ENCODE results near the gene MESP1. TPM values are rescaled to one million over a fixed set of nuclear protein-coding genes. Genes with fewer than 3 reads are reported as not detected.
"Not testable (repeated sequence)": the region's sequence is repeated elsewhere in the genome, so short reads cannot be mapped to it uniquely, and the experiment has no call there.

The MESP1 gene, protein sequence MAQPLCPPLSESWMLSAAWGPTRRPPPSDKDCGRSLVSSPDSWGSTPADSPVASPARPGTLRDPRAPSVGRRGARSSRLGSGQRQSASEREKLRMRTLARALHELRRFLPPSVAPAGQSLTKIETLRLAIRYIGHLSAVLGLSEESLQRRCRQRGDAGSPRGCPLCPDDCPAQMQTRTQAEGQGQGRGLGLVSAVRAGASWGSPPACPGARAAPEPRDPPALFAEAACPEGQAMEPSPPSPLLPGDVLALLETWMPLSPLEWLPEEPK
- total RNA-seq, result 0.29 TPM

DNA sequence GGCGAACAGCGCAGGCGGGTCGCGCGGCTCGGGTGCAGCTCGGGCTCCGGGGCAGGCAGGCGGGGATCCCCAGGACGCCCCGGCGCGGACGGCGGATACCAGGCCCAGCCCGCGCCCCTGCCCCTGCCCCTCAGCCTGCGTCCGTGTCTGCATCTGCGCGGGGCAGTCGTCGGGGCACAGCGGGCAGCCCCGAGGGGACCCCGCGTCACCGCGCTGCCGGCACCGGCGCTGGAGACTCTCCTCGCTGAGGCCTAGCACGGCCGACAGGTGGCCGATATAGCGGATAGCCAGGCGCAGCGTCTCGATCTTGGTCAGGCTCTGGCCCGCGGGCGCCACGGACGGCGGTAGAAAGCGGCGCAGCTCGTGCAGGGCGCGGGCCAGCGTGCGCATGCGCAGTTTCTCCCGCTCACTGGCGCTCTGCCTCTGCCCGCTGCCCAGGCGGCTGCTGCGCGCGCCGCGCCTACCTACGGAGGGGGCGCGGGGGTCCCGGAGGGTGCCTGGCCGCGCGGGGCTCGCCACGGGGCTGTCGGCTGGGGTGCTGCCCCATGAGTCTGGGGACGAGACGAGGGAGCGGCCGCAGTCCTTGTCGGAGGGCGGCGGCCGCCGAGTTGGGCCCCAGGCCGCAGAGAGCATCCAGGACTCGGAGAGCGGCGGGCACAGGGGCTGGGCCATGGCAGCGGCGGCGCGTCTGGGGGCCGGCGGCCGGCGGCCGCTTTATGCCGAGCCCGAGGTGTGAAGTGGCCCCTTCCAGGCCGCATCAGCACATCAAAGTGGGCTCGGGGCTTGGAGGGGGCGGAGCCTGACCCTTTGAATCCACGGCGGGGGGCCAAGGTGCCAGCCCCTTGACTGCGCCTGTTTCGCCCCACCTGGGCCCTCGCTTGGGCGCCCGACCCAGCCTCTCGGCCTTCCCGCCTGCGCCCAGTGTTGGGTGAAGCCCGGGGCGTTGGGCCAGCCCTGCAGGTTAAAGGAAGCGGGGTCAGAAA lies at the start of gene MESP1:
Gene MESP1, minus strand, starts transcription at position 690 of the 983 bp plus-strand sequence. Its CDS starts 18 bp downstream, at position 672.
- DNase-seq (ENCODE audit: low spot score), result peak; percentile 94

GRCh38 chr15:89799918-89800498 lies 49.0 kb upstream of the MESP1 start:
- DNase-seq (ENCODE audit: low spot score), result no peak

GRCh38 chr15:89799011-89799911 lies 48.2 kb upstream of the MESP1 start:
- no peak for DNase-seq (ENCODE audit: low spot score)

GRCh38 chr15:89797678-89798201 lies 46.7 kb upstream of the MESP1 start:
- DNase-seq (ENCODE audit: low spot score), result no peak

- no peak for DNase-seq (ENCODE audit: low spot score)
These were observed 44.9 kb upstream of the MESP1 start for GRCh38 chr15:89795996-89796395.

- DNase-seq (ENCODE audit: low spot score), result no peak
These were observed 43.7 kb upstream of the MESP1 start for GRCh38 chr15:89794627-89795241.

GRCh38 chr15:89792106-89792805 lies 41.2 kb upstream of the MESP1 start:
- no peak for DNase-seq (ENCODE audit: low spot score)

GRCh38 chr15:89790661-89791060 lies 39.6 kb upstream of the MESP1 start:
- DNase-seq (ENCODE audit: low spot score), result no peak

- DNase-seq (ENCODE audit: low spot score), result no peak
These were observed 39.2 kb upstream of the MESP1 start for GRCh38 chr15:89790206-89790605.

- not testable (repeated sequence) for DNase-seq (ENCODE audit: low spot score)
These were observed 37.5 kb upstream of the MESP1 start for GRCh38 chr15:89788585-89788984.

GRCh38 chr15:89787944-89788343 lies 36.9 kb upstream of the MESP1 start:
- no peak for DNase-seq (ENCODE audit: low spot score)

GRCh38 chr15:89785774-89786140 lies 34.7 kb upstream of the MESP1 start:
- no peak for DNase-seq (ENCODE audit: low spot score)

- no peak for DNase-seq (ENCODE audit: low spot score)
These were observed 34.2 kb upstream of the MESP1 start for GRCh38 chr15:89785064-89785773.

DNA sequence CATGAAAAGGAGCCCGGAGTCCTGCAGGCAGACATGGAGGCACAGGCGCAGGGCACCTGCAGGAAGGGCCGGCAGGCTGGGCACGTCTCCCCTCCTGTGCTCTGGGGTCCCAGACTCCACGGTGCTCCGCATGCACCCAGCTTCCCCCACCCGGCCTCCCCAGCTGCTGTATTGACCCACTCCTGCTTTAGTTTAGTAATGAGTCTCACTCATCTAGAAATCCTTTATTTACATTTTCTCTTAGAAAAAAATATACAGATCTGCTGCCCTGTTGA lies 33.6 kb upstream of the MESP1 start:
- DNase-seq (ENCODE audit: low spot score), result no peak

- no peak for DNase-seq (ENCODE audit: low spot score)
These were observed 33.0 kb upstream of the MESP1 start for GRCh38 chr15:89783861-89784685.

DNA sequence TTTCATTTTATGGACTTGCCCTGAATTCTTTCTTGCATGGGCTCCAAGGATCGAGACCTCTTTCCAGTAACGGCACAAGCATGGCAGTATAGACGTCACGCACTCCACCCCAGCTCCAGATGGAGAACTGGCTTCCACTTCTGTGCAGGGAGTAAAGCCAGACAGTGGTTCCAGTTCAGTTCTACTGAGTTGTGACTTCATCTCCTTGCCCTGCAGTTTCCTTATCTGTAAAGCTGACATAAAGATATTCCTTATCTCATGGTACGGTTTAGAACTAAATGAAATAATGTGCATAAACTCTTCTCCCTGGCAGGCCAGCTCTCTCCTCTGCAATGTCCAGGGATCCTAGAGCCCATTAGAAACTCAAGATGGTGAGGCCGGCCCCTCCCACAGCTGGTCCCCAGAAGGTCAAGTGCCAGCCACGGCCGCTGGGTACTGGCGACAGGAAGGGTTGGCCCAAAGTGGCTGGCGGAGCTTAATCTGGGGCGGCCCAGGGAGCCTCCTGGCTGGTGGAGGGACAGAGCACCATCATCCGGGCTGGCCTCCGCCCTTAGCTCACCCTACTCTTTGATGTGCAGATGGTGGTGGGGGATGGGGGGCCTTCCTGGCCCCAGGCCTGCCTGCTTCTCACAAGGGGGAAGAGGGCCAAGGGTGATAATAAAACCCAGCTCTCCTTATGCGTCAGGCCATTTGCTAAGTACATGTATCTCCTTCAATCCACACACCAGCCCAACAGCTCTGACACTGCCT lies 32.2 kb upstream of the MESP1 start:
- DNase-seq (ENCODE audit: low spot score), result no peak

DNA sequence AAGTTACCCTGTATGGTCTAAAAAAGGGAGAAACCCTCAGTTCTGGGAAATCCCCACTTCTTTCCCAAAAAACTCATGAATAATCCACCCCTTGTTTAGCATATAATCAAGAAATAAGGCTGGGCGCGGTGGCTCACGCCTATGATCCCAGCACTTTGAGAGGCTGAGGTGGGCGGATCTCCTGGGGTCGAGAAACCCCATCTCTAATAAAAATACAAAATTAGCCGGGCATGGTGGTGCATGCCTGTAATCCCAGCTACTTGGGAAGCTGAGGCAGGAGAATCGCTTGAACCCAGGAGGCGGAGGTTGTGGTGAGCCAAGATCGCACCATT lies 31.5 kb upstream of the MESP1 start:
- not testable (repeated sequence) for DNase-seq (ENCODE audit: low spot score)

Data from ureter (tissue), 1 donor.